PC-9 (cell line): ENCODE data around the gene DDIT4.

ENCODE experiments used
- CTCF ChIP-seq: fragments of 200-600 bp; sonication (generic); conservative IDR thresholded peaks from 2 replicates; pipeline ENCODE4 v1.6.1; 2017; ENCODE audit warnings: mixed run types, antibody characterized with exemption, mild to moderate bottlenecking, moderate library complexity
- EZH2 ChIP-seq: fragments of 200-600 bp; sonication (generic); IDR thresholded peaks from 2 replicates; pipeline ENCODE4 v1.8.0; 2017; ENCODE audit warnings: antibody characterized with exemption, low read depth

DNA sequence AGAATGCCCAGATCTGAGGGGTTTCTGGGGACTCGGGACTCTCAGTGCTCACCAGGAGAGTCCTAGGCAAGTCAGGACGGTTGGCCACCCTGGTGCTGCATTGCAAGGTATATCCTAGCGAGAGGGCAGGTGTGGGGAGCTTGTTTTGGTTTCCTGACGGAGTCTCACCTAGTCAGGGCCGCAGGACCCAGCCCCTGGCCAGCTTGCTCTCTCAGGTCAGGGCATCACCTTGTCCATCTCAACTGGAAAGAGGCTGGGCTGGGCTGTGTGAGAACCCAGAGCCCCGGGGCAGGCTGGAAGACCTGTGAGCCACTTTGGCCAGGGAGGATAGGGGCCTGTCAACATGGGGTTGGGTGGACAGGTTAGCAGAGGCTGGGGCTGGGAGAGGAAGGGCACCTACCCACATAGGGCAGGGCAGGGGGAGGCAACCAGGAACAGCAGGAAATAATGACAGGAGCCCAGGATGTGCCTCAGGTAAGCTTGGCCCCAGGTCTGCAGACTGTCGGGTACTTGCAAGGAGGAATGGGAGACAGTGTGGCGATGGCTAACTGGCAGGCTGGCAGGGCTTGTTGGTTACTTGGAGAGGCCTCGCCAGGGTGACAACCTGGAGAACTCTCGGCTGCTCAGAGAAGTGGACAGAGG, 49.5 kb downstream of the DDIT4 start:
- TF ChIP-seq CTCF = no peak
- no peak for TF ChIP-seq EZH2
